Measurements from ENCODE around the gene SLAMF6. TPM values are rescaled to one million over a fixed set of nuclear protein-coding genes. Genes with fewer than 3 reads are reported as not detected.
"Not testable (repeated sequence)": the region's sequence is repeated elsewhere in the genome, so short reads cannot be mapped to it uniquely, and the experiment has no call there.

SLAMF6 gene
- total and polyA plus RNA-seq, 4 donors = 0.10 to 0.14 (median 0.11) TPM; not detected in 1

DNA sequence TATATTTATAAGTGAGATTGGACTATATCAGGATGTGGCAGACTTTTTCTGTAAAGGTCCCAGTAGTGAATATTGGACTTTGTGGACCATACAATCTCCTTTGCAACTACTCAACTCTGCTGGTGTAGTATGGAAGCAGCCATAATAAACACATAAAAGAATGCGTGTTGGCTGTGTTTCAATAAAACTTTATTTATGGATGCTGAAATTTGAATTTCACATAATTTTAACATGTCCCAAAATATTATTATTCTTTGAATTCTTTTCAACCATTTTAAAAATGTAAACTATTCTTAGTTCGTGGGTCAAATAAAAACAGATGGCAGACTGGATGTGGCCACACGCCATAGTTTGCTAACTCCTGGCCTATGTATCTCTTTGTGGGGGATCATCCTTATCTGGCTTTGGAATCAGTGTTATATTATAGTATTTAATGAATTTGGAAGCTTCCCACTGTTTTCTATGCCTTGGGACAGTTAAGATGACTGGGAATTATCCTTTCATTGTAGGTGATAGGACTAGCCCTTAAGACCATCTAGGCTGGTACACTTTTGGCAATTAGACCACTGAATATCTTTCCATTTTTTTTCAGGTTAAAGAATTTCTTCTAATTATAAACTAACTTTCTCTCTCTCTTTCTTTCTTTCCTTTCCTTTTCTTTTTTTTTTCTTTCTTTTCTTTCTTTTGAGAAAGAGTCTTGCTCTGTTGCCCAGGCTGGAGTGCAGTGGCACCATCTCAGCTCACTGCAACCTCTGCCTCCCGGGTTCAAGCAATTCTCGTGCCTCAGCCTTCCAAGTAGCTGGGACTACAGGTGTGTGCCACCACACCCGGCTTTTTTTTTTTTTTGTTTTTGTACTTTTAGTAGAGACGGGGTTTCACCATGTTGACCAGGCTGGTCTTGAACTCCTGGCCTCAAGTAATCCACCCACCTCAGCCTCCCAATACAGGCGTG, 14.9 kb upstream of the SLAMF6 start:
- no peak overlapping the region for H3K4me3 ChIP-seq (ENCODE audit: low read depth, low read length)
- 100% methylated on average over 1 of the region's 8 CpGs for WGBS (ENCODE audit: insufficient coverage)
- H3K27me3 ChIP-seq (ENCODE audit: control insufficient read depth, insufficient read depth, low read length) = no peaks in the 10 kb centered on the region
- no peak overlapping the region for H3K27ac ChIP-seq (ENCODE audit: low read depth, low read length)
- no peaks in the 10 kb centered on the region for H3K4me1 ChIP-seq (ENCODE audit: control insufficient read depth, insufficient read depth, low read length)
- no peaks in the 10 kb centered on the region for H3K9me3 ChIP-seq (ENCODE audit: control insufficient read depth, insufficient read depth, low read length)
- DNase-seq (ENCODE audit: low read depth in 4 of 6, low spot score in 6 of 6) = no peak
- H3K36me3 ChIP-seq (ENCODE audit: control insufficient read depth, insufficient read depth, low read length) = no peaks in the 10 kb centered on the region

DNA sequence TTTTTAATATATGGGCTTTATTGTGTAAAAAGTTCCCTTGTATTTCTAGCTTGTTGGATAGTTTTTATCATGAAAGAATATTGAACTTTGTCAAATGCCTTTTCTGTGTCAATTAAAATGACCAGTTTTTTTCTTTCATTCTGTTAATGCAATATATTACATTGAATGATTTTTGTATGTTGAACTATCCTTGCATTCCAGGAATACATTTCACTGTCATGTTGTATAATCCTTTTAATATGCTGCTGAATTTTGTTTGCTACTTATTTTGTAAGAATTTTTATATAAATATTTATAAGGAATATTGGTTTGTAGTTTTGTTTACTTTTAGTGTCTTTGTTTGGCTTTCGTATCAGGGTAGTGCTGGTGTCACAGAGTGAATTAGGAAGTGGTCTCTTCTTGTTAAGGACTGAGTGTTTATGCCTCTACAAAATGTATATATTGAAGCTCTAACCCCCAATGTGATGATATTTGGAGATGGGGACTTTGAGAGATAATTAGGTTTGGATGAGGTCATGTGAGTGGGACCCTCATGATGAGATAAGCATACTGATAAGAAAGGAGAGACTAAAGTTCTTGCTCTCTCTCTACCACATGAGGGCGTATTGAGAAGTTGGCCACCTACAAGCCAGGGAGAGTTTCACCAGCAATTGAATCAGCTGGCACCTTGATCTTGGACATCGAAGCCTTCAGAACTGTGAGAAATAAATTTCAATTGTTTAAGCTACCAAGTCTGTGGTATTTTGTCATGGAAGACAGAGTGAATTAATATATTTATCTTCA, 12.0 kb upstream of the SLAMF6 start:
- no peaks in the 10 kb centered on the region for H3K36me3 ChIP-seq (ENCODE audit: control insufficient read depth, insufficient read depth, low read length)
- H3K4me1 ChIP-seq (ENCODE audit: control insufficient read depth, insufficient read depth, low read length) = no peaks in the 10 kb centered on the region
- DNase-seq (ENCODE audit: low read depth in 4 of 6, low spot score in 6 of 6) = no peak
- H3K9me3 ChIP-seq (ENCODE audit: control insufficient read depth, insufficient read depth, low read length) = no peaks in the 10 kb centered on the region
- H3K4me3 ChIP-seq (ENCODE audit: low read depth, low read length) = no peak overlapping the region
- H3K27me3 ChIP-seq (ENCODE audit: control insufficient read depth, insufficient read depth, low read length) = no peaks in the 10 kb centered on the region
- no peak overlapping the region for H3K27ac ChIP-seq (ENCODE audit: low read depth, low read length)
- WGBS (ENCODE audit: insufficient coverage) = 100% methylated on average over 1 of the region's 3 CpGs

DNA sequence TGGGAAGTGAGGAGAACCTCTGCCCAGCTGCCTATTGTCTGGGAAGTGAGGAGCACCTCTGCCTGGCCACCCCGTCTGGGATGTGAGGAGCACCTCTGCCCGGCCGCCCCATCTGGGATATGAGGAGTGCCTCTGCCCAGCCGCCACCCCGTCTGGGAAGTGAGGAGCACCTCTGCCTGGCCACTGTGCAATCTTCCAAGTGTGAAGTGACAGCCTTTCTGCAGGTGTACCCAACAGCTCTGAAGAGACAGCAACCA, 9.4 kb upstream of the SLAMF6 start:
- not testable (repeated sequence) for H3K4me1 ChIP-seq (ENCODE audit: control insufficient read depth, insufficient read depth, low read length); H3K4me3 ChIP-seq (ENCODE audit: low read depth, low read length); H3K27ac ChIP-seq (ENCODE audit: low read depth, low read length); H3K36me3 ChIP-seq (ENCODE audit: control insufficient read depth, insufficient read depth, low read length); H3K27me3 ChIP-seq (ENCODE audit: control insufficient read depth, insufficient read depth, low read length); DNase-seq (ENCODE audit: low read depth in 4 of 6, low spot score in 6 of 6); H3K9me3 ChIP-seq (ENCODE audit: control insufficient read depth, insufficient read depth, low read length)
- 96% methylated on average over 5 of the region's 5 CpGs for WGBS (ENCODE audit: insufficient coverage)

GRCh38 chr1:160531809-160532556, 8.9 kb upstream of the SLAMF6 start:
- WGBS (ENCODE audit: insufficient coverage) = 95% methylated on average over 24 of the region's 29 CpGs

GRCh38 chr1:160529401-160529952, 6.4 kb upstream of the SLAMF6 start:
- not testable (repeated sequence) for H3K9me3 ChIP-seq (ENCODE audit: control insufficient read depth, insufficient read depth, low read length); H3K27ac ChIP-seq (ENCODE audit: low read depth, low read length); H3K27me3 ChIP-seq (ENCODE audit: control insufficient read depth, insufficient read depth, low read length); H3K4me1 ChIP-seq (ENCODE audit: control insufficient read depth, insufficient read depth, low read length); DNase-seq (ENCODE audit: low read depth in 4 of 6, low spot score in 6 of 6); H3K36me3 ChIP-seq (ENCODE audit: control insufficient read depth, insufficient read depth, low read length); H3K4me3 ChIP-seq (ENCODE audit: low read depth, low read length)
- 76% methylated on average over 6 of the region's 7 CpGs for WGBS (ENCODE audit: insufficient coverage)

More at GRCh38 chr1:160531809-160532556, 8.9 kb upstream of the SLAMF6 start:
- H3K4me1 ChIP-seq (ENCODE audit: control insufficient read depth, insufficient read depth, low read length); H3K4me3 ChIP-seq (ENCODE audit: low read depth, low read length); H3K36me3 ChIP-seq (ENCODE audit: control insufficient read depth, insufficient read depth, low read length); H3K27me3 ChIP-seq (ENCODE audit: control insufficient read depth, insufficient read depth, low read length); H3K27ac ChIP-seq (ENCODE audit: low read depth, low read length); DNase-seq (ENCODE audit: low read depth in 4 of 6, low spot score in 6 of 6); H3K9me3 ChIP-seq (ENCODE audit: control insufficient read depth, insufficient read depth, low read length): not testable (repeated sequence)

DNA sequence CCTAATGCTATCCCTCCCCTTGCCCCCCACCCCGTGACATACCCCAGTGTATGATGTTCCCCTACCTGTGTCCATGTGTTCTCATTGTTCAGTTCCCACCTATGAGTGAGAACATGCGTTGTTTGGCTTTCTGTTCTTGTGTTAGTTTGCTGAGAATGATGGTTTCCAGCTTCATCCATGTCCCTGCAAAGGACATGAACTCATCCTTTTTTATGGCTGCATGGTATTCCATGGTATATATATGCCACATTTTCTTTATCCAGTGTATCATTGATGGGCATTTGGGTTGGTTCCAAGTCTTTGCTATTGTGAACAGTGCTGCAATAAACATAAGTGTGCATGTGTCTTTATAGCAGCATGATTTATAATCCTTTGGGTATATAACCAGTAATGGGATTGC, 734 bp upstream of the SLAMF6 start:
- not testable (repeated sequence) for H3K4me1 ChIP-seq (ENCODE audit: control insufficient read depth, insufficient read depth, low read length); H3K27ac ChIP-seq (ENCODE audit: low read depth, low read length); H3K9me3 ChIP-seq (ENCODE audit: control insufficient read depth, insufficient read depth, low read length); H3K4me3 ChIP-seq (ENCODE audit: low read depth, low read length); H3K27me3 ChIP-seq (ENCODE audit: control insufficient read depth, insufficient read depth, low read length); H3K36me3 ChIP-seq (ENCODE audit: control insufficient read depth, insufficient read depth, low read length); DNase-seq (ENCODE audit: low read depth in 4 of 6, low spot score in 6 of 6)
- WGBS (ENCODE audit: insufficient coverage) = 60% methylated on average over 1 of the region's 2 CpGs

GRCh38 chr1:160522136-160522535, 919 bp downstream of the SLAMF6 start:
- DNase-seq (ENCODE audit: low read depth in 4 of 6, low spot score in 6 of 6) = no peak
- no peak overlapping the region for H3K4me3 ChIP-seq (ENCODE audit: low read depth, low read length)
- no peaks in the 10 kb centered on the region for H3K36me3 ChIP-seq (ENCODE audit: control insufficient read depth, insufficient read depth, low read length)
- H3K27me3 ChIP-seq (ENCODE audit: control insufficient read depth, insufficient read depth, low read length) = no peaks in the 10 kb centered on the region
- H3K27ac ChIP-seq (ENCODE audit: low read depth, low read length) = no peak overlapping the region
- no peaks in the 10 kb centered on the region for H3K4me1 ChIP-seq (ENCODE audit: control insufficient read depth, insufficient read depth, low read length)
- 60% methylated on average over 1 of the region's 3 CpGs for WGBS (ENCODE audit: insufficient coverage)
- H3K9me3 ChIP-seq (ENCODE audit: control insufficient read depth, insufficient read depth, low read length) = no peaks in the 10 kb centered on the region

GRCh38 chr1:160521554-160521953, 1.5 kb downstream of the SLAMF6 start:
- Histone ChIP-seq H3K36me3 (ENCODE audit: control insufficient read depth, insufficient read depth, low read length) (no peaks in the 10 kb centered on the region), H3K4me1 (ENCODE audit: control insufficient read depth, insufficient read depth, low read length) (no peaks in the 10 kb centered on the region), H3K27me3 (ENCODE audit: control insufficient read depth, insufficient read depth, low read length) (no peaks in the 10 kb centered on the region), H3K27ac (ENCODE audit: low read depth, low read length) (no peak overlapping the region), H3K4me3 (ENCODE audit: low read depth, low read length) (no peak overlapping the region), H3K9me3 (ENCODE audit: control insufficient read depth, insufficient read depth, low read length) (no peaks in the 10 kb centered on the region)
- WGBS (ENCODE audit: insufficient coverage) = 85% methylated on average over 2 of the region's 2 CpGs
- DNase-seq (ENCODE audit: low read depth in 4 of 6, low spot score in 6 of 6) = no peak

- Histone ChIP-seq H3K36me3 (ENCODE audit: control insufficient read depth, insufficient read depth, low read length) (no peaks in the 10 kb centered on the region), H3K9me3 (ENCODE audit: control insufficient read depth, insufficient read depth, low read length) (no peaks in the 10 kb centered on the region), H3K27ac (ENCODE audit: low read depth, low read length) (no peak overlapping the region), H3K27me3 (ENCODE audit: control insufficient read depth, insufficient read depth, low read length) (no peaks in the 10 kb centered on the region), H3K4me3 (ENCODE audit: low read depth, low read length) (no peak overlapping the region), H3K4me1 (ENCODE audit: control insufficient read depth, insufficient read depth, low read length) (no peaks in the 10 kb centered on the region)
- no peak for DNase-seq (ENCODE audit: low read depth in 4 of 6, low spot score in 6 of 6)
- no CpG with 5 or more reads among the region's 3 CpGs for WGBS (ENCODE audit: insufficient coverage)
Measured at GRCh38 chr1:160520999-160521398, 2.1 kb downstream of the SLAMF6 start.

All from spinal cord (tissue), 10 donors.